ENCODE measurements around the gene OGFRL1. TPM values are rescaled to one million over a fixed set of nuclear protein-coding genes. Genes with fewer than 3 reads are reported as not detected.
A peak's percentile ranks its signal among the peaks of the same experiment; 100 is the strongest.

Gene OGFRL1
- total and polyA plus RNA-seq, 2 of the 4 experiments (the other 2 are of a cell fraction) = 5.4 to 5.7 TPM

DNA sequence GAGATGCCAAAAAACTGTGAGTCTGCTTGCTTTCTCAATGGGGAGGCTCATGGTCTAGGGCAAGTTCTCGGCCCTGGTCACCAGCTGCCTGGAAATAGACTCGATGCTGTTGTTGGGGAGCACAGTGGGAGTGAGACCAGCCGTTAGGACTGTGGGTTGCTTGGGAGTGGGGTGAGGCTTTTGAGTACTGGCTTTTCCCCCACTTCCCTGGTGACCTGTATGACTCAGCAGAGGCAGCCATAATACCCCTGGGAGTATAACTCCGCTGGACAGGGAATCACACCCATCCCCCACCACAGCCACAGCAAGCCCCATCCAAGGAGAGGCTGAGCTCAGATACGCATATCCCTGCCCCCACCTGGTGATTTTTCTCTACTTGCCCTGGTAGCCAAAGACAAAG lies 48.9 kb upstream of the OGFRL1 start:
- no TSS peak for BruUV-seq (replicated peaks)
- no peak overlapping the region for H4K91ac ChIP-seq (ENCODE audit: insufficient read depth, low read depth, low read length)

More for the DNA sequence above, 48.9 kb upstream of the OGFRL1 start:
- no peak overlapping the region for H4K8ac ChIP-seq (ENCODE audit: low read depth in 2 of 2, low read length in 2 of 2)
- H3K56ac ChIP-seq (ENCODE audit: extremely low read depth, insufficient read depth, low read length) = no peak overlapping the region
- H2AK9ac ChIP-seq (replicated peaks; ENCODE audit: low read depth, low read length, poor library complexity) = no peak overlapping the region
- no peak overlapping the region for H2BK5ac ChIP-seq (ENCODE audit: low read depth, low read length, poor library complexity, severe bottlenecking)
- no peak overlapping the region for H2AK5ac ChIP-seq (ENCODE audit: low read depth, low read length)
- no peak overlapping the region for H3K27ac ChIP-seq (ENCODE audit: insufficient read depth, low read length)
- no peak overlapping the region for H3K4me3 ChIP-seq (ENCODE audit: insufficient read depth, low read depth, low read length)
- H3K79me1 ChIP-seq (ENCODE audit: low read depth in 1 of 2, low read length in 2 of 2) = no peaks in the 10 kb centered on the region
- in situ Hi-C loops (cut with MboI; ENCODE audit: low sequenced_read_pairs) (no loop called here), intact Hi-C loops (cut with micrococcal nuclease) (no loop called here), dilution Hi-C loops (cut with HindIII; ENCODE audit: low sequenced_read_pairs, unreplicated experiment) (no loop called here)
- no peak overlapping the region; the same call in 1 of the 2 replicates for H3K4ac ChIP-seq (ENCODE audit: low read depth, low read length)
- TF ChIP-seq, protein P1, sequence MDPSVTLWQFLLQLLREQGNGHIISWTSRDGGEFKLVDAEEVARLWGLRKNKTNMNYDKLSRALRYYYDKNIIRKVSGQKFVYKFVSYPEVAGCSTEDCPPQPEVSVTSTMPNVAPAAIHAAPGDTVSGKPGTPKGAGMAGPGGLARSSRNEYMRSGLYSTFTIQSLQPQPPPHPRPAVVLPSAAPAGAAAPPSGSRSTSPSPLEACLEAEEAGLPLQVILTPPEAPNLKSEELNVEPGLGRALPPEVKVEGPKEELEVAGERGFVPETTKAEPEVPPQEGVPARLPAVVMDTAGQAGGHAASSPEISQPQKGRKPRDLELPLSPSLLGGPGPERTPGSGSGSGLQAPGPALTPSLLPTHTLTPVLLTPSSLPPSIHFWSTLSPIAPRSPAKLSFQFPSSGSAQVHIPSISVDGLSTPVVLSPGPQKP (IDR thresholded peaks at IDR 0.05; ENCODE audit: borderline replicate concordance, low read depth, low read length) = no peak
- no peak for TF ChIP-seq BHLHE40 (IDR thresholded peaks at IDR 0.05; ENCODE audit: low read depth, low read length)
- no peak for TF ChIP-seq CEBPB (IDR thresholded peaks at IDR 0.05; ENCODE audit: low read depth, low read length)
- TF ChIP-seq POLR2A (IDR thresholded peaks at IDR 0.05; ENCODE audit: low read depth, low read length) = no peak
- TF ChIP-seq MAZ (IDR thresholded peaks at IDR 0.05; ENCODE audit: borderline replicate concordance, low read depth, low read length) = no peak
- no peak for TF ChIP-seq MAFK (IDR thresholded peaks at IDR 0.05; ENCODE audit: low read depth, low read length)
- TF ChIP-seq NFE2L2 (IDR thresholded peaks at IDR 0.05; ENCODE audit: low read depth, low read length) = no peak
- H3K9ac ChIP-seq (ENCODE audit: low read depth, low read length) = no peak overlapping the region
- H3K23ac ChIP-seq (ENCODE audit: low read depth, low read length) = no peak overlapping the region
- H4K20me1 ChIP-seq (ENCODE audit: insufficient read depth, low read length) = no peaks in the 10 kb centered on the region
- H3K4me1 ChIP-seq (ENCODE audit: control insufficient read depth, insufficient read depth, low read length) = peaks cover 4% of the 10 kb centered on the region; the same call in 1 of the 2 replicates
- ChIA-PET CTCF (interaction anchor here (0.7 kb wide), 1 partner anchor 155 kb away, joined by 3 read pairs; no protein-coding TSS in a partner anchor), POLR2A (ENCODE audit: unreplicated experiment) (no interaction called here)
- no peak overlapping the region for H3K18ac ChIP-seq (ENCODE audit: low read depth, low read length)
- H3K9me1 ChIP-seq (ENCODE audit: insufficient read depth, low read length) = no peaks in the 10 kb centered on the region; the same call in 1 of the 2 replicates
- ATAC-seq (ENCODE audit: low read depth) (no peak), DNase-seq (no peak)
- no peaks in the 10 kb centered on the region for H3K36me3 ChIP-seq (ENCODE audit: control insufficient read depth, insufficient read depth, low read length)
- no peak overlapping the region for H4K5ac ChIP-seq (ENCODE audit: low read depth, low read length)
- no peak overlapping the region for H2AFZ ChIP-seq (replicated peaks; ENCODE audit: low read length, poor library complexity)
- H2BK120ac ChIP-seq (ENCODE audit: low read depth, low read length) = no peak overlapping the region; the same call in 1 of the 2 replicates
- no peak overlapping the region for H2BK20ac ChIP-seq (ENCODE audit: low read depth, low read length)
- H3K9me3 ChIP-seq (ENCODE audit: control insufficient read depth, insufficient read depth, low read length) = no peaks in the 10 kb centered on the region
- no peak overlapping the region for H3K14ac ChIP-seq (replicated peaks; ENCODE audit: low read depth, low read length)
- 0 out of 3 replicates have a peak overlapping the region, but pooled peaks have one; percentile 64 for H2BK15ac ChIP-seq (ENCODE audit: low read depth, low read length)
- H3K27me3 ChIP-seq (ENCODE audit: control insufficient read depth, insufficient read depth, low read length) = no peaks in the 10 kb centered on the region
- WGBS, 2 experiments (ENCODE audit: extremely low coverage in 2 of 2, insufficient read length in 1 of 2) = no CpG with 5 or more reads among the region's 5 CpGs
- no peak overlapping the region for H3K4me2 ChIP-seq (ENCODE audit: low read depth, low read length)
